ENCODE data around the gene KLRK1.
"Not testable (repeated sequence)": the region's sequence is repeated elsewhere in the genome, so short reads cannot be mapped to it uniquely, and the experiment has no call there.

The KLRK1 gene

DNA sequence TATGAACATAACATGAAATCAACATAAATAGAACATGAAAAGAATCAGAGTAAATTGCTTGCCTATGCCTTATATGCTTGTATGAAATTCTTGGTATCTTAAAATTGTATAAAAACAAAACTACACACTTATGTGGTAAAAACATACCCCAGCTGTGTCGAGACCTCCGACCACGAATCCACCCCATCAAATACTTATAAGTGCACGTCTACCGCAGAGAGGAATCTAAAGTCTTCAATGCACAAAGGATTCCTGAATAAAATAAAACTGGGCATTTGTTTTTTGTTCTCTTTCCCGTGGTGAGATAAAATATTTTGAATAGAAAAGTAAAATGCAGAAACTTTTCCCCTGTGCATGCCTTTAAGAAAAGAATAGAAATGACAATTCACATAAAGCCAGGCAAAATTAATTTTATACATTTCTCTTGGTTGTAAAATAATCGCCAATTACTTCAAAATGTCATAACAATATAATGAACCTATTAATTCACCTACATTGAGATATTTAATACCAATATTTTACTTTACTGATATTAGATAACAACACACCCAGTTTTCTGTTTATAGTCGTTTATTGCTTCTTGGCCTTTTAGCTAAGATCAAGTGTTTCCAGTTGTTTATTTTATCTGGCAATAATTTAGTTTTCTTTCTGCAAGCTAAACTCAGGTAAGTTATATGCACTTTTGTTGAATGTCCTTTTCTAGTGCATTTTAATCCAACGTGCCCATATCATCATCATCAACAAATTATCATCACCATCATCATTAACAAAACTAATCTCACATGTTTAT lies 1.0 kb downstream of the KLRK1 start:
- DNase-seq (ENCODE audit: low read depth in 2 of 2), result no peak

DNA sequence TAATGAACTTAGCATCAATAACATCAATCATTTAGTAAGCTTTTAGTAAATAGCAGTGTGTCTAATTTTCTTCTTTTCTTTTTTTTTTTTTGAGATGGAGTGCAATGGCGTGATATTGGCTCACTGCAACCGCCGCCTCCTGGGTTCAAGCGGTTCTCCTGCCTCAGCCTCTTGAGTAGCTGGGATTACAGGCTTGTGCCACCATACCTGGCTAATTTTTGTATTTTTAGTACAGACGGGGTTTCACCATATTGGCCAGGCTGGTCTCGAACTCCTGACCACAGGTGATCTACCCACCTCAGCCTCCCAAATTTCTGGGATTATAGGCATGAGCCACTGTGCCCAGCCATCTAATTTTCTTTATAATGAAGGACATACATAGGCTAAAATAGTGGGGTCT lies 2.3 kb downstream of the KLRK1 start:
- DNase-seq (ENCODE audit: low read depth in 2 of 2), result not testable (repeated sequence)

DNA sequence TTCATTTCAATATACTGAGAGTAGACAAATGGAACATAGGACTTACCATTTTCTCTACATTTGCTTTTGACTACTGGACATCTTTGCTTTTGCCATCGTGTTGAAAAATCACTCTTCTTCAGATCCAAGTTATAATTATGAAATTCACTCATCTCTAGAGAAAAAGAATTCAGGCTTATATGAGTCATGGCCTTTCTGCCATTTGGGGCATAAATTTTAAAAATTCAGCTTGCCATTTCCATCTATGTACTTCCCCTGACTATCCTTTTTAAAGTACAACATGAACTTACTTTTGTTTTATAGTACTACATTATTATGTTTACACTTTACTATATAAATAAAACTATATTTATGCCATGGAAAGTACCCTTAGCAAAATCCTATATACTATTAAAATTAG lies 3.0 kb downstream of the KLRK1 start:
- no peak for DNase-seq (ENCODE audit: low read depth in 2 of 2)

DNA sequence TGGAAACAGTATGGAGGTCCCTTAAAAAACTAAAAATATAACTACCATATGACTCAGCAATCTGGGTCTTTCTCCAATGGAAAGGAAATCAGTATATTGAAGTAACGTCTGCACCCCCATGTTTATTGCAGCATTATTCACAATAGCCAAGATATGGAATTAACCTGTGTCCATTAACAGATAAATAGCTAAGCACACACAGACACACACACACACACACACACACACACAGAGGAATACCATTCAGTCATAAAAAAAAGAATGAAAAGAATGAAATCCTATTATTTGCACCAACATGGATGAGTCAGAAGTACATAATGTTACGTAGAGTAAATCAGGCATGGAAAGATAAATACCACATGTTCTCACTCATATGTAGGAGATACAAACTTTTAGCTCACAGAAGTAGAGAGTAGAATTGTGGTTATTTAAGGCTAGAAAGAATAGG lies 4.7 kb downstream of the KLRK1 start:
- no peak for DNase-seq (ENCODE audit: low read depth in 2 of 2)

DNA sequence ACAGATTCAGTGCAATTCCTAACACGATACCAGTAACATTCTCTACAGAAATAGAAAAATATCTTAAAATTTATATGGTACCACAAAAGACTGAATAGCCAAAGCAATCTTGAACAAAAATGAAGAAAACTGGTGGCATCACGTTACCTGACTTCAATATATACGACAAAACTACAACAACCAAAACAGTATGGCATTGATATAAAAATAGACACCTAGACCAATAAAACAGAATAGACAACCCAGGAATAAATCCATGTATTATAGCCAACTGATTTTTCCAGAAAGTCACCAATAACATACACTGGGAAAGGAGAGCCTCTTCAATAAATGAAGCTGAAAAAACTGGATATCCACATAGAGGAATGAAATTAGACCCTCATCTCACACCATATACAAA lies 5.7 kb downstream of the KLRK1 start:
- DNase-seq (ENCODE audit: low read depth in 2 of 2), result no peak

DNA sequence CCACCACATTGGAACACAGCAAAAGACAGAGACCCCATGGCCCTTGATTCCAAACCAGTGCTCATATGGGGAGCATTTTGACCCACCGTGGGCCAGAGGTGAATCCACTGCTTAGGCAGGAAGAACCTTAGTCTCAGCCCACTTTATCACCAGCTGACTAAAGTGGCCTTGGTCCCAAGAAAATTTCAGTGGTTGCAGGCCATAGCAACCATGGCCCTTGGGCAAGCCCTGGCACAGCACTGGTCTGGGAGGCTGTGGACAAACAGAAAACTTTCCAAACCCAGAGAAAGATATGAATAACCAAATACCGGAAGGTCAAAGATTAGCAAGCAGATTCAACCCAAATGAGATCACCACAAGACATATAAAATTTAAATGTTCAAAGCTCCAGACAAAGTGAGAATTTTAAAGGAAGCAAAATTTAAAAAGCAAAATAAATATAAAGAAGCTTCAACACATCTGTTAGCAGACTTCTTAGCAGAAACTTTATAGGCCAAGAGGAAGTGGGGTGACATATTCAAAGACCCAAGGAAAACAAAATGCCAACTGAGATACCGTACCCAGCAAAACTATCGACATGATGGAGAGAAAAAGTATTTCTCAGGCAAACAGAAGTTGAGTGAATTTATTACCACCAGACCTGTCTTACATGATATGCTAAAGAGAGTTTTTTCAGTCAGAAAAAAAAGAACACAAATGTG lies 7.8 kb downstream of the KLRK1 start:
- DNase-seq (ENCODE audit: low read depth in 2 of 2), result no peak

DNA sequence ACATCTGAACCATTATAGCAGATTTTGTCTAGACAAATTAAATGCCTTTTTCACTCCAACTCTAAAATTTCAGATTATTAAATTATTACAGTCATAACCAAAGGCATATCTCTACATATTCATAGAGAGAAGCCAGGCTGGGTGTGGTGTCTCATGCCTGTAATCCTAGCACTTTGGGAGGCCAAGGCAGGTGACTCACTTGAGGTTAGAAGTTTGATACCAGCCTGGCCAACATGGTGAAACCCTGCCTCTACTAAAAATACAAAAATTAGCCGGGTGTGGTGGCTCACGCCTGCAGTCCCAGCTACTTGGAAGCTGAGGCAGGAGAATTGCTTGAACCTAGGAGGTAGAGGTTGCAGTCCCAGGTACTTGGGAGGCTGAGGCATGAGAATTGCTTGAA lies 11.1 kb downstream of the KLRK1 start:
- DNase-seq (ENCODE audit: low read depth in 2 of 2), result not testable (repeated sequence)

DNA sequence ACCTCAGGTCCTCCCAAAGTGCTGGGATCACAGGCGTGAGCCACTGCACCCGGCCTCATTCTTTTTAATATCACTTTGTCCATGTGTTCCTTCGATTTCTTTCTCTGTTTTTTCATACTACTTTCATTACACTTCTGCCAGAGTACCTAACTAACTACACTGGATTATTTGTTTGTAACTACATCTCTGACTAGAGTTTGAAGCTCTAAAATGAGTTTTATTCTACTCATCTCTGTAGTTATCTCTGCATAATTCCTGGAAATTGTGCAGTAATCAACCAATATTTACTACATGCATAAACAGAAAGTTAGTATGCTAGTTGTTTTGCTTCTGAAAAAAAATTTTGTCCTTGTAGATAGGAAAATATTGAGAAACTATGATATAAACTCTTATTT lies 15.2 kb downstream of the KLRK1 start:
- no peak for DNase-seq (ENCODE audit: low read depth in 2 of 2)

DNA sequence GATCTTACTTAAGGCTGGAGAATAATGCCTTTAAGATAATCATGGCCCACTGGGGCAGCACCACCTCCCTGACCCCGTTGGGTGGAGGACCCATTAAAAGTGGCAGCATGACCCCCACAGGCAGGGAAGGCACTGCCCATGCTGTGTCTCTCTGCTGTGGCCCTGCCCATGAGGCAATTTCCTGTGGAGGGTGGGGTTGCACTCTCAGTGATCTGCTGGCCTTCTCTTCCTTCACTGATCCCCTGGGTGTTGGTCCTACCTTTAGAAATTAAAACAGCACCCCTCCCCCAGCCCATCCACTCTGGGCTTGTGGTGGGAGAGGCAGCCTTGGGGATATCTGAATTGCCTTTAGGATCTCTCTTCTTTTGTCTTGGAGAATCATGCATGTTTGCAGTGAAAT lies 17.3 kb downstream of the KLRK1 start:
- DNase-seq (ENCODE audit: low read depth in 2 of 2), result no peak

DNA sequence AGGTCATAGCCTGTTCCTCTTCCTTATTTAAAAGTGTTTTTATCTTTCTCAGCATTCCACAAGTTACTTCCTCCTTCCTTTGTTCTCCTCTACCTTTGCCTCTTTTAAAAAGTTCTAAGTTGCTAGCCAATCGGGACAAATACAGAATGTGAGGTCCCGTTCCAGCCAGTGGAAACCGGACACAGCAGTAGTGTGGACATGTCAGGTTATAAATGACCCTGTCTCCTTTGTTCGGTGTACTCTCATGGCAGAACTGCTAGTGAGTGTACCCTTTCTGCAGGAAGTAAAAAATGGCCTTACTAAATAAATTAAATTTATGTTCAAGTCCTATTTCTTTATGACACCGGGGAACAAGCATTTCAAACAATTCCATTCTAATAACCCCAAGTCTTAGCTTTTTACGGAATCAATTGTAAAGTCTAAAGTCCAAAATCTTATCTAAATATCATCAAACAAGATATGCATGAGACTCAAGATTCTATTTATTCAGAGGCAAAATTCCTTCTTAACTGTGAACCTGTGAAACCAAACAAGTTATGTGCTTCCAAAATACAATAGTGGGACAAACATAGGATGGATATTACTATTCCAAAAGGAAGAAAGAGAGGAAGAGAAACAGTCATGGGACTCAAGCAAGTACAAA lies 17.8 kb downstream of the KLRK1 start:
- not testable (repeated sequence) for DNase-seq (ENCODE audit: low read depth in 2 of 2)

DNA sequence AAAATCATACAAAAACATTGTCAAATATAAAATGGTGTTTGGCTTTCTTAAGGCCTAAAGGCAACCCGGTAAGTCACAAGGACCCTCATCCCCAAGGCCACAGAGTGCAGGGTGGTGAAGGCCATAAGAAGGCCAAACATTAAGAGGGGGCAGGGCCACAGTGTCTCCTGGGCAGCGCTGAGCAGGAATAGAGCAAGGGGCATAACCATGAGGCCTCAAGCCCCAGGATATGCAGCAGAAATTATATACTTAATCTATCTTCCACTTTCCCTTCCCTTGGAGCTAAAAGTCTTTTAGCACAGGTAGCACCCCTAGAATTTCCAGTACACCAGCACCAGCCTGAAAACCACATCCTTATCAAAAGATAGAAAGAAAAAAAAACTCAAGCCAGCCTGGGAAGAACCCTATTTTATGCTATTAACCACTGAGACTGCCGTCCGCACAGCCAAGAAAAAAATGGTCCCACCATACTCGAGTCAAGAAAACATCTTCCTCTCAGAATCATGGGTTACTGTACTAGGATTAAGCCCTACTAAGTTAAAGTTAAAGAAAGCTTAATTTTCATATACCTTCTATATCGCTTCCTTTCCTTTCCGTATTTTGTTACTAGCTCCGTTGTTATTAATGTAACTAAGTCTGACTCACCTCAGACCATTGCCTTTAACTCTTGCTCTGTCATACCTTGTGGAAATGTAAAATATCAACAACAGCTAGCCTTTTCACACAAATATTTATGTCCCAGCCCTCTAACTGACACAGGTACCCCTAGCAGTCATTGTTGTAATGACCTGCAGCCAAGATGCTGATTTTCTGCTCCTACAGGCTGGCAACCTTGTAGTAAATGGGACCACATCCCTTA lies 20.1 kb downstream of the KLRK1 start:
- no peak for DNase-seq (ENCODE audit: low read depth in 2 of 2)

DNA sequence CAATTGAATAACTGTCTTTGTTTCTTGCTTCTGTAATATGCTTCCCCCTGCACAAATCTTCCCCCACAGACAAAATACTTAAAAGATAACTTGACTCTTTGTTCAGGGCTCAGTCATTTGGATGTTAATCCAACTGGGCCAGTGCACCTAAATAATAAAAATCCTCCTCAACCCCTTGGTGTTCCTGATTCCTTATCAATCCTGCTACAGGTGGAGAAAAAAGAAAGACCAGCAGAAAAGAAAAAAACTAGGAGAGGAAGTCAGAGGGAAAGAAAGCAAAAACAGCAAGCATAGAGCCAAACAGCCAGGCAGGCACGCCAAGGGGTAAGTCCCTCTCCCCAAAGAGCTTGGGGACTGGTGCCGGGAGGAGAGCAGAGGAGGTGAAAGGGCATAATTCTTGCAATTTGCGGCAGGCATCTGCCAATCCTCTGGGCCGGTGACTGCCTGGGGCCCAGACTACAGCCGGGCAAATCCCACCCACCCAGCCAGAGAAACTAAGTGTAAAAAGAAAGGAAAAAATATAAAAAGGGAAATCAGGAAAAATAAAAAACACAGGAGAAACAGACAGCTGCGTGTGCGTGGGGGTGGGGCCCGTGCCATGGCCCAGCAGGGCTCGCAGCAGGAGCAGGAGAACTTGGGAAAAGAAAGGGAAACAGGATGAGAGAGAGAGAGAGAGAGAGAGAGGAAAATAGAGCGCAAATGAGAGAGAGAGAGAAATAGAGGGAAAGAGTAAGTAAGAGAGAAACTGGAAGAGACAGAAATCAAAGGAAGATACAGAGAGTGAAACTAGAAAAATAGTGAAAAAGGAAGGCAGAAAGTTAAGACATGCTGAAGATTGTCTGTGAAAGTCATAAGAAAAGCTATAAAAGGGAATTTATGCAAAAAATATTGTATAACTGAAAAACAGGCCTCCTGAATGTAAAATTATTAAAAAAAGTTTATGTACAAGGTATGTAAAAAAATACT lies 21.4 kb downstream of the KLRK1 start:
- DNase-seq (ENCODE audit: low read depth in 2 of 2), result no peak

DNA sequence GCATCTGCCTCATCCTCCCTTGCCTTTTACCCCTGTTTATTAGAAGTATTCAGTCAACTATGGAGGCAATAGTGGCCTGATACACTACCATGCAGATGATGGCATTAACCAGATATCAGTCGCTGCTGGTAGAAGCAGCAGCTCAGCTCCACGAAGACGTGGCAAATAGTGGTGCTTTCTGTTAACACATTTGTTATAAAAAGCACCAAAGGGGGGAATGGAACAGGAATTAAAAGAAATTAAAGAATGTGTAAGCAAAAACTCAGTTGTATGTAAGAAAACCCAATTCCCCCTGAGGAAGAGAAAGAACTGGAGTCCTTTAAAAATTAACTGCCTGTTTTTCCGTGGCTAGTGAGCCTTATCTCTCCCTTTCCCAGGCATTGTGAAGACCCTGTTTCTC lies 22.1 kb downstream of the KLRK1 start:
- DNase-seq (ENCODE audit: low read depth in 2 of 2), result not testable (repeated sequence)

DNA sequence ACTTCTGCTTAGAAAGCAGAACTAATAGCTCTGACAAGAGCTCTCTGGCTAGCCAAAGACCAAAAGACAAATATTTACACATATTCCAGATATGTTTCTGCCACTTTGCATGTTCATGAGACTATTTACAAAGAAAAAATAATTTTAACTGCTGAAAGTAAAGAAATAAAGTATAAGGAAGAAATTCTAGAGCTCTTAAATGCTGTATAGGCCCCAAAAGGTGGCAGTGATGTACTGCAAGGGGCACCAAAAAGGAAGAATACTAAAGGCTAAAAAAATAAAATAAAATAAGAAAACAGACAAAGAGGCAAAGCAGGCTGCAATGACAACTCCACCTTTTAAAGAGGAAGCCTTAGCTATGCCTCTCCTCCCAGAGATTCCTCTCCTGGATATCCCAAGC lies 23.0 kb downstream of the KLRK1 start:
- DNase-seq (ENCODE audit: low read depth in 2 of 2), result no peak

DNA sequence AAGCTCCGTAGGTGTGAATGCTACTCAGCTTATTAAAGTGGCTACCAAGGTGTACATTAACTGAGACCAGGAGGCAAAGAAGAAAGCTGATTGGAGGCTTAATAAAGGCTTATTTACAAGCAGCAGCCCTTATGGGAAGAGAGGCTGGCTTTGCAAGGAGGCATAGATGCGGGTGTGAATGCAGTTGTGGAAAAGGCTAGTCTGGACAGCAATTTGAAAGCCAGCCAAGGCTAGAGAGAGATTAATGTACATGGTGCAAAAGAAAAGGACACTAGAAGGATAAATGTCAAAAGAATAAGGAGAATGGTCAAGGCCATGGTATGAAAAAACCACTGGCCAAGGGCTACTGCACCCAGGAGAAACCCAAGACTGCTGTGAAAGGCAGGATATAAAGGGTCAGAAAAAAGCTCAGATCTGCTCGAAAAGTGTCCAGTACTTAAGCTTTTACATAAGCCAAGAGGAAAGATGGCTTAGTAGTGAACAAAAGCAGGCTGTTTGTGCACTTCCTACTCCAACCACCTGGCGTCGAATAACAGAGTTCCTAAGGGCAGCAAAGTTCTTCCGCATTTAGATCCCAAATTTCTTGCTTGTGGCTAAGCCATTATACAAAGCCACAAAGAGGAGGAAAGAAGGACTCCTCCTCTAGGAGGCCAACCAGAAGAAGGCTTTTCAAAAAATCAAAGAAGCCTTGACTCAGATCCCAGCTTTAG lies 24.0 kb downstream of the KLRK1 start:
- no peak for DNase-seq (ENCODE audit: low read depth in 2 of 2)

DNA sequence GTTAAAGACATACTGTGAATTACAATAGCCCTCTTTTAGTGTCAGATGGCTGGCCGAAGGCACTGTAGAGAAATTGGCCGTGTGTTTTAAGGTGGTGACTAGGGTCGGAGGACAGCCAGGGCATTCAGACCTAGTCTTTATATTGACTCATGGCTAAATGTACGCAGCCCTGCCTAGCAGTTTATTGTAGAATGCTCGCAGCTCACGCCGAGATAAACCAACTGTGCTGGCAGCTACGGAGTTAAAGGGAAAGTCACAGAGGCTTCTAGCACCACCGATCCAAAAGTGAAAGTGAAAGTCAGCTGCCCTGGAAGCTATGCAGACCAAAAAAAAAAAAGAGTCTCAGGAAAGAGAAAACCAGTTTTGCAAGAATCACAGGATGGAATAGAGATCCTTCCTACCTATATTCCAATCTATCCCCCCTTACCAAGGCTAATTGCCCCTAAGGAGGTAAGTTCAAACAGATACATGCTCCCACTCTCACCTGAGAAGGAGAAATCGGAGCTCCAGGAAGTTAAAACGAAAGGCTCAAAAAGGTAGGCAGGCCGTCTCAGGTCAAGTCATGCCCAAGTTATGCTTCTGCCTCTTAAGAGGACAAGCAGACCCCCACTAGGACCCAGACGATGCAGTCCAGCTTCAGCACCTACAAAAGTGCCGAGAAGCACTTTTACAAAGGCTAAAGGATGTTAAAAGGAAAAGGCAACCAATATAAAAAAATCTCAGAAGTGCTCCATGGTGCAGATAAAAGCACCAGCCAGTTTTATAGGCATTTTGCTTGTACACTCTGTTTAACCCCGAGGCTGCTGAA lies 24.8 kb downstream of the KLRK1 start:
- DNase-seq (ENCODE audit: low read depth in 2 of 2), result peak in 1 of 2 donors; percentile 30

DNA sequence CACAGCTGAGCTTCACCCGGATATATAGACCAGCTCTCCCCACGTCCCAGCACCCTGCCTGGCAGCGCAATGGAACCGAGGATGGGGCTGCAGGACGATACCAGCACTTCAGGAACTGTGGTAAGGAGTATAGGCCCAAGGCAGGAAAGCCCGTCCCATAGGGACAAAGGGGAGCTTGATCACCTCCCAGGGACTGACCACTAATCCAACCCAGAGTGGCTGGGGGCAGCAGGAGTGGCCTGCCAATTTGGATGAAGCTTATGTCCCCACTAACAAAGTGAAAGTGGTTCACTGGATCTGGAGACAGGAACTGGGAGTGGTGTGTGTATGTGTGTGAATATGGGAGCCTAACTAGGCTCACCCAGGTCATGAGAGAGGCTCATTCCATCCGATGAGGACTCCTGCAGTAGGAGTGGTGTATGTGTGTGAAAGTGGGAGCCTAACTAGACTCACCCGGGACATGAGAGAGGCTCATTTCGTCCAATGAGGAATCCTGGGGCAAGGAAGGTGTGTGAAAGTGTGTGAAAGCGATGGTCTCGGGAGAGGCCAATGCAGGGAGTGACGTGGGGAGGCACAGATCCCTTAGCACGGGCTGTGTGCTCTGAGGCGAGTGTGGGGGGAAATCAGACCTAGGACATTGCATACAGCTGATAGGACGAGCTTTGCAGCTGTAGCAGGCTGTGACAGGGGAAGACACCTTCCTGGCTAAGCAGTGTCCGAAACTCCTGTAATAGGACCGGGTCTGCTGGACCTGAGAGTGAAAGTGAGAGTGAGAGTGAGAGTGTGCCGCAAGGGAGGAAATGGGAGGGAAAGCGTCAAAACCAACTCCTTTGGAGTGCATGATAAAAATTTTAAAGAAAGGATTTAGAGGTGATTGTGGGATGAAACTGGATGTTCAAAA lies 25.7 kb downstream of the KLRK1 start:
- no peak for DNase-seq (ENCODE audit: low read depth in 2 of 2)

DNA sequence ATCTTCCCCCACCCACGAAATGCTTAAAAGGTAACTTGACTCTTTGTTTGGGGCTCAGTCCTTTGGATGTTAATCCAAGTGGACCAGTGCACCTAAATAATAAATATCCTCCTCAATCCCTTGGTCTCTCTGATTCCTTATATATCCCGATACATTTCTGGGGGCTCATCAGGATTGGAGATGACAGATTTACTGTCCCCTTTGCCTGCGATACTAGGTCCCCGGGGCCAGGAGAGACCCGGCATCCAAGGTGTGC lies 26.3 kb downstream of the KLRK1 start:
- DNase-seq (ENCODE audit: low read depth in 2 of 2), result no peak
